Gastrocnemius medialis (tissue), 4 donors: Measurements from ENCODE around the gene DCD.

Experiments
- POLR2A ChIP-seq, 2 donors: fragments of 450-650 bp; IDR thresholded peaks; one replicate each; pipeline ENCODE4 v1.6.1; 2017; ENCODE audit warnings: antibody characterized with exemption in 2 of 2, mild to moderate bottlenecking in 2 of 2, moderate library complexity in 2 of 2
- TF ChIP-seq, protein P1 (sequence below), 5 experiments: fragments of 450-650 bp in 3 of 5; fragments of 200-600 bp in 2 of 5; sonication (generic) in 2 of 5; IDR thresholded peaks in 4 of 5; conservative IDR thresholded peaks in 1 of 5; 1 replicate in 4 of 5; 2 replicates in 1 of 5; pipeline ENCODE4 v1.5.1; 2016 to 2019; ENCODE audit warnings: antibody characterized with exemption in 5 of 5, mild to moderate bottlenecking in 3 of 5, moderate library complexity in 3 of 5

DNA sequence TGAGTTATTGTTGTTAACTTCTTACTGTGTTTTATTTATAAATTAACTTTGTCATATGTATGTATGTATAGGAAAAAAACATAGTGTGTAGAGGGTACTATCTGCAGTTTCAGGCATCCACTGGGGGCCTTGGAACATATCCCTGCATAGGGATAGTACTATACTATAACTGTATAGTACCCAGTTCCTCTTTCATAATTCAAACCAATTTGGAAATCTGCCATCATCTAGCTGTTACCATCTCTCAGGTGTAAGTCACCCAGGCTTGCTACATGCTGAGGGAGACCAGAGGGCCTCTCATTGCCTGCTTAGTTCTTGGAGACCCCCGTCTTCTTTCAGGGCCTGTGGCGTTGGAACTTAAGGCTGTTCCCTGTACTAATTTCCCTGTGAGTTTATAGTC, 12.9 kb upstream of the DCD start:
- TF ChIP-seq, protein P1, sequence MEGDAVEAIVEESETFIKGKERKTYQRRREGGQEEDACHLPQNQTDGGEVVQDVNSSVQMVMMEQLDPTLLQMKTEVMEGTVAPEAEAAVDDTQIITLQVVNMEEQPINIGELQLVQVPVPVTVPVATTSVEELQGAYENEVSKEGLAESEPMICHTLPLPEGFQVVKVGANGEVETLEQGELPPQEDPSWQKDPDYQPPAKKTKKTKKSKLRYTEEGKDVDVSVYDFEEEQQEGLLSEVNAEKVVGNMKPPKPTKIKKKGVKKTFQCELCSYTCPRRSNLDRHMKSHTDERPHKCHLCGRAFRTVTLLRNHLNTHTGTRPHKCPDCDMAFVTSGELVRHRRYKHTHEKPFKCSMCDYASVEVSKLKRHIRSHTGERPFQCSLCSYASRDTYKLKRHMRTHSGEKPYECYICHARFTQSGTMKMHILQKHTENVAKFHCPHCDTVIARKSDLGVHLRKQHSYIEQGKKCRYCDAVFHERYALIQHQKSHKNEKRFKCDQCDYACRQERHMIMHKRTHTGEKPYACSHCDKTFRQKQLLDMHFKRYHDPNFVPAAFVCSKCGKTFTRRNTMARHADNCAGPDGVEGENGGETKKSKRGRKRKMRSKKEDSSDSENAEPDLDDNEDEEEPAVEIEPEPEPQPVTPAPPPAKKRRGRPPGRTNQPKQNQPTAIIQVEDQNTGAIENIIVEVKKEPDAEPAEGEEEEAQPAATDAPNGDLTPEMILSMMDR (IDR thresholded peaks at IDR 0.05 in 4 of 5, conservative IDR thresholded peaks at IDR 0.05 in 1 of 5), result no peak
- TF ChIP-seq POLR2A (IDR thresholded peaks at IDR 0.05), result no peak
